HepG2 (cell line): Measurements from ENCODE around the gene FGF14.

Source experiments
- REST ChIP-seq, 2 experiments: IDR thresholded peaks; 2 replicates each; pipeline ENCODE4 v1.6.1; 2011 to 2012; ENCODE audit warnings: low read length in 2 of 2, borderline replicate concordance in 1 of 2, low read depth in 1 of 2, mild to moderate bottlenecking in 1 of 2, moderate library complexity in 1 of 2
- RFX5 ChIP-seq: IDR thresholded peaks from 2 replicates; pipeline ENCODE4 v1.6.1; 2011; ENCODE audit warnings: low read depth, low read length, improper control_type of control experiment
- SALL2 ChIP-seq: sonication (generic); formaldehyde crosslinking; IDR thresholded peaks from 2 replicates; pipeline ENCODE4 v1.8.1; 2023; ENCODE audit warnings: mild to moderate bottlenecking, missing genetic modification reagents, inconsistent platforms
- STAG1 ChIP-seq: sonication (generic); formaldehyde crosslinking; IDR thresholded peaks from 2 replicates; pipeline ENCODE4 v1.4.0; 2020; ENCODE audit warnings: missing genetic modification reagents
- TEAD2 ChIP-seq: sonication (generic); formaldehyde crosslinking; IDR thresholded peaks from 2 replicates; pipeline ENCODE4 v1.9.0; 2021; ENCODE audit warnings: missing genetic modification reagents
- ZBTB7A ChIP-seq: sonication (generic); formaldehyde crosslinking; IDR thresholded peaks from 2 replicates; pipeline ENCODE4 v1.8.0; 2022; ENCODE audit warnings: mild to moderate bottlenecking, missing genetic modification reagents
- ZNF317 ChIP-seq: sonication (generic); formaldehyde crosslinking; IDR thresholded peaks from 2 replicates; pipeline ENCODE4 v1.5.0; 2020; ENCODE audit warnings: mild to moderate bottlenecking, missing genetic modification reagents
- ZSCAN30 ChIP-seq: sonication (generic); formaldehyde crosslinking; IDR thresholded peaks from 2 replicates; pipeline ENCODE4 v1.5.0; 2020; ENCODE audit warnings: mild to moderate bottlenecking, missing genetic modification reagents

DNA sequence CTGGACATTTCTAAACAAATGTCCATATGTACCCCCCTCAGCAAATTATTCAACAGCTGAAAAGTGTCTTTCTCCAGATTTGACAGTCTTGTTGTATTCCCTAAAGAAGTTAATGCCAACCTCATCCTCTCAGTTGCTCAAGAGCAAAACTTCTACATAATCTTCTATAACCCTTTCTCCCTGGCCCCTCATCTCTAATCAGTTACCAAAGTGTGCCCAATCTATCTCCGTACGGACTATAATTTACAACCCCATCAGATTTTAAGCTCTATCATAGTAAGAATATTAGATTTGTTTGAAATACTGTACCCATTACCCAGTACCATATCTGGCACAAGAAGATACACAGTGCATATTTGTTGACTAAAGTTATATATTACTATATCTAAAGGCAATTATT lies 101.5 kb downstream of the FGF14 start:
- TF ChIP-seq TEAD2 (CRISPR knock-in tag) (no peak), RFX5 (no peak), ZSCAN30 (no peak), ZNF317 (CRISPR knock-in tag) (no peak), STAG1 (CRISPR knock-in tag) (no peak), ZBTB7A (no peak), REST (IDR thresholded peaks at IDR 0.05; ENCODE audit: borderline replicate concordance in 1 of 2, low read depth in 1 of 2, low read length in 2 of 2) (no peak), SALL2 (CRISPR knock-in tag) (no peak)
